GM12874 (cell line): ENCODE measurements around the gene FAM3D.

Experiments used
- CTCF ChIP-seq: IDR thresholded peaks from 2 replicates; pipeline ENCODE4 v1.5.1; 2011; ENCODE audit warnings: low read depth, mild to moderate bottlenecking, control low read depth, low read length, moderate library complexity; ENCODE audit not compliant: insufficient read depth

FAM3D gene

GRCh38 chr3:58647381-58648141, 19.0 kb downstream of the FAM3D start:
- TF ChIP-seq CTCF, result no peak

DNA sequence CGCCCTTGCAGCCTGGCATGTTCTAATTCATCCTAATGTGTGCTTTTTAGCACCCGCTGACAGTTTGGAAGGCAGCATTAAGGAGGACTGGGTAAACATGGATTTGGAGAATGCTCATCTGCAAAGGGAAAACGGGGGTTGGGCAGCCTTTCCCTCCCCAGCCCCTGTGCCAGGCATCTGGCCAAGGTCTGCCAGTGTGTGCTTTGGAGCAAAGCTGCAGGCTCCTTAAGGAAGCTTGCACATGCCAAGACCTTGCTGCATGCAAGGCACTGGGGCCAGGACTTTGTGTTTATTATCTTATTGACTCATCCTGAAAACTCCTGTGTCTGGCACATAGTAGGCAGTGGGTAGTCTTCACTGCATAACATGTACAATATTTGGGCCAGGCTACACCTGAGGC, 20.1 kb downstream of the FAM3D start:
- TF ChIP-seq CTCF, result no peak

GRCh38 chr3:58645726-58646125, 20.8 kb downstream of the FAM3D start:
- TF ChIP-seq CTCF, result no peak

- no peak for TF ChIP-seq CTCF
These were observed 23.7 kb downstream of the FAM3D start for GRCh38 chr3:58642846-58643245.

- TF ChIP-seq CTCF, result peak; percentile 93
These were observed 25.7 kb downstream of the FAM3D start for GRCh38 chr3:58640700-58641372.

- TF ChIP-seq CTCF, result no peak
These were observed 26.7 kb downstream of the FAM3D start for GRCh38 chr3:58639842-58640241.

- TF ChIP-seq CTCF, result no peak
These were observed 27.6 kb downstream of the FAM3D start for GRCh38 chr3:58639001-58639400.
